Measurements from ENCODE around the gene ARHGAP28.
A peak's percentile ranks its signal among the peaks of the same experiment; 100 is the strongest.

Gene ARHGAP28

GRCh38 chr18:6764382-6764781 is 34.9 kb downstream of the ARHGAP28 start:
- H3K27ac ChIP-seq (ENCODE audit: low read depth in 2 of 2, low read length in 2 of 2): no peak overlapping the region

DNA sequence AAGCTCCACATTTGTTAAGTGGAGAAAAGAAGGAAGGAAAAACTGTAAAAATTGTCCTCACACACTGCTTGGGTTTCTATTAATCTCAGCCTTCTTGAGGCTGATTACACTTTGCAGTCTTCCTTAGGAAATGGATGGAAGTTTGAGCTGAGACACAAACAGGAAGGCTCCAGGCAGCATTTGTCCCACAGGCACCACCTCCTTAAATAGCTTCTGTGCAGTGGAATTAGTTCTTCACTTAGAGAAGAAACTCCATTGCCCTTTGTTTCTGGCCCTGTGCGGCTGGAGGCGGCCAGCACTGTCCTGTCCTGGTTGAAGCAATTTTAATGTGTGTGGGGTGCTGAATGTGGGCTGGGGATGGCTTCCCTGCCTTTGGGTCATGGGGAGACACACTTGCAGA is 44.3 kb downstream of the ARHGAP28 start:
- Histone ChIP-seq H3K4me3 (ENCODE audit: low read length in 2 of 2) (no peak overlapping the region), H3K9me3 (ENCODE audit: control insufficient read depth in 2 of 2, low read length in 2 of 2) (no peaks in the 10 kb centered on the region), H3K9ac (ENCODE audit: low read depth in 1 of 2, low read length in 2 of 2) (no peak overlapping the region), H3K4me1 (ENCODE audit: control insufficient read depth in 2 of 2, insufficient read depth in 2 of 2, low read length in 2 of 2) (no peaks in the 10 kb centered on the region), H3K27ac (ENCODE audit: low read depth in 2 of 2, low read length in 2 of 2) (peak overlapping the region in 1 of 2 donors; percentile 4), H3K36me3 (ENCODE audit: control insufficient read depth in 2 of 2, insufficient read depth in 2 of 2, low read length in 2 of 2) (no peaks in the 10 kb centered on the region), H3K27me3 (ENCODE audit: control insufficient read depth in 2 of 2, insufficient read depth in 2 of 2, low read length in 2 of 2) (no peaks in the 10 kb centered on the region)

More at GRCh38 chr18:6764382-6764781, 34.9 kb downstream of the ARHGAP28 start:
- Histone ChIP-seq H3K9ac (ENCODE audit: low read depth in 1 of 2, low read length in 2 of 2) (no peak overlapping the region), H3K4me1 (ENCODE audit: control insufficient read depth in 2 of 2, insufficient read depth in 2 of 2, low read length in 2 of 2) (no peaks in the 10 kb centered on the region), H3K4me3 (ENCODE audit: low read length in 2 of 2) (no peak overlapping the region), H3K36me3 (ENCODE audit: control insufficient read depth in 2 of 2, insufficient read depth in 2 of 2, low read length in 2 of 2) (no peaks in the 10 kb centered on the region), H3K27me3 (ENCODE audit: control insufficient read depth in 2 of 2, insufficient read depth in 2 of 2, low read length in 2 of 2) (no peaks in the 10 kb centered on the region), H3K9me3 (ENCODE audit: control insufficient read depth in 2 of 2, low read length in 2 of 2) (no peaks in the 10 kb centered on the region)

GRCh38 chr18:6775237-6775636 is 45.7 kb downstream of the ARHGAP28 start:
- no peaks in the 10 kb centered on the region for H3K4me1 ChIP-seq (ENCODE audit: control insufficient read depth in 2 of 2, insufficient read depth in 2 of 2, low read length in 2 of 2)
- no peak overlapping the region for H3K27ac ChIP-seq (ENCODE audit: low read depth in 2 of 2, low read length in 2 of 2)
- H3K9me3 ChIP-seq (ENCODE audit: control insufficient read depth in 2 of 2, low read length in 2 of 2): no peaks in the 10 kb centered on the region
- H3K9ac ChIP-seq (ENCODE audit: low read depth in 1 of 2, low read length in 2 of 2): no peak overlapping the region
- H3K4me3 ChIP-seq (ENCODE audit: low read length in 2 of 2): no peak overlapping the region
- no peaks in the 10 kb centered on the region for H3K36me3 ChIP-seq (ENCODE audit: control insufficient read depth in 2 of 2, insufficient read depth in 2 of 2, low read length in 2 of 2)
- no peaks in the 10 kb centered on the region for H3K27me3 ChIP-seq (ENCODE audit: control insufficient read depth in 2 of 2, insufficient read depth in 2 of 2, low read length in 2 of 2)

GRCh38 chr18:6775702-6776101 is 46.2 kb downstream of the ARHGAP28 start:
- H3K4me1 ChIP-seq (ENCODE audit: control insufficient read depth in 2 of 2, insufficient read depth in 2 of 2, low read length in 2 of 2): no peaks in the 10 kb centered on the region
- H3K36me3 ChIP-seq (ENCODE audit: control insufficient read depth in 2 of 2, insufficient read depth in 2 of 2, low read length in 2 of 2): no peaks in the 10 kb centered on the region
- no peak overlapping the region for H3K9ac ChIP-seq (ENCODE audit: low read depth in 1 of 2, low read length in 2 of 2)
- no peak overlapping the region for H3K4me3 ChIP-seq (ENCODE audit: low read length in 2 of 2)
- no peaks in the 10 kb centered on the region for H3K9me3 ChIP-seq (ENCODE audit: control insufficient read depth in 2 of 2, low read length in 2 of 2)
- peak overlapping the region in 1 of 2 donors; percentile 34 for H3K27ac ChIP-seq (ENCODE audit: low read depth in 2 of 2, low read length in 2 of 2)
- no peaks in the 10 kb centered on the region for H3K27me3 ChIP-seq (ENCODE audit: control insufficient read depth in 2 of 2, insufficient read depth in 2 of 2, low read length in 2 of 2)

DNA sequence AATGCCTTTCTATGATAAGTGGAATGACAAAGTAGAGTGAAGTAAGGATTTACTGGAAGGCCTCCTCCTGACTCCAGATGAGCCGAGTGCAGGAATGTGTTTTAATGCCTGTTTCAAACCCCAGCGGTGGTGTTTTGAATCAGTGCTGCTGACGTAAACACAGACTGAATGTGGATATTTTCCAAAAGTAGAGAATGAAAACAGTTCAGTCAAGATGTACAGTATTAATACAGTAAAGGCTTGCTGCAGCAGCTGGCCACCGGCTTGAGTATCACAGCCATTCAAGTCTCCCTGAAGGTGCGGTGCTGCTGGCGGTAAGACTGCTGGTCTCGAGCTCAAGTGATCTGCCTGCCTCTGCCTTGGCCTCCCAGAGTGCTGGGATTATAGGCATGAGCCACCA is 46.7 kb downstream of the ARHGAP28 start:
- no peak overlapping the region for H3K9ac ChIP-seq (ENCODE audit: low read depth in 1 of 2, low read length in 2 of 2)
- peak overlapping the region in 1 of 2 donors; percentile 34 for H3K27ac ChIP-seq (ENCODE audit: low read depth in 2 of 2, low read length in 2 of 2)
- H3K27me3 ChIP-seq (ENCODE audit: control insufficient read depth in 2 of 2, insufficient read depth in 2 of 2, low read length in 2 of 2): no peaks in the 10 kb centered on the region
- H3K4me3 ChIP-seq (ENCODE audit: low read length in 2 of 2): no peak overlapping the region
- no peaks in the 10 kb centered on the region for H3K4me1 ChIP-seq (ENCODE audit: control insufficient read depth in 2 of 2, insufficient read depth in 2 of 2, low read length in 2 of 2)
- no peaks in the 10 kb centered on the region for H3K36me3 ChIP-seq (ENCODE audit: control insufficient read depth in 2 of 2, insufficient read depth in 2 of 2, low read length in 2 of 2)
- no peaks in the 10 kb centered on the region for H3K9me3 ChIP-seq (ENCODE audit: control insufficient read depth in 2 of 2, low read length in 2 of 2)

- H3K4me3 ChIP-seq (ENCODE audit: low read length in 2 of 2): no peak overlapping the region
- no peaks in the 10 kb centered on the region for H3K4me1 ChIP-seq (ENCODE audit: control insufficient read depth in 2 of 2, insufficient read depth in 2 of 2, low read length in 2 of 2)
- no peaks in the 10 kb centered on the region for H3K27me3 ChIP-seq (ENCODE audit: control insufficient read depth in 2 of 2, insufficient read depth in 2 of 2, low read length in 2 of 2)
- no peak overlapping the region for H3K27ac ChIP-seq (ENCODE audit: low read depth in 2 of 2, low read length in 2 of 2)
- H3K9ac ChIP-seq (ENCODE audit: low read depth in 1 of 2, low read length in 2 of 2): no peak overlapping the region
- H3K36me3 ChIP-seq (ENCODE audit: control insufficient read depth in 2 of 2, insufficient read depth in 2 of 2, low read length in 2 of 2): no peaks in the 10 kb centered on the region
- H3K9me3 ChIP-seq (ENCODE audit: control insufficient read depth in 2 of 2, low read length in 2 of 2): no peaks in the 10 kb centered on the region
Observed at GRCh38 chr18:6777509-6777908, 48.0 kb downstream of the ARHGAP28 start.

- H3K27ac ChIP-seq (ENCODE audit: low read depth in 2 of 2, low read length in 2 of 2): no peak overlapping the region
- H3K36me3 ChIP-seq (ENCODE audit: control insufficient read depth in 2 of 2, insufficient read depth in 2 of 2, low read length in 2 of 2): no peaks in the 10 kb centered on the region
- no peaks in the 10 kb centered on the region for H3K9me3 ChIP-seq (ENCODE audit: control insufficient read depth in 2 of 2, low read length in 2 of 2)
- no peak overlapping the region for H3K4me3 ChIP-seq (ENCODE audit: low read length in 2 of 2)
- H3K9ac ChIP-seq (ENCODE audit: low read depth in 1 of 2, low read length in 2 of 2): no peak overlapping the region
- no peaks in the 10 kb centered on the region for H3K4me1 ChIP-seq (ENCODE audit: control insufficient read depth in 2 of 2, insufficient read depth in 2 of 2, low read length in 2 of 2)
- no peaks in the 10 kb centered on the region for H3K27me3 ChIP-seq (ENCODE audit: control insufficient read depth in 2 of 2, insufficient read depth in 2 of 2, low read length in 2 of 2)
Observed at GRCh38 chr18:6778459-6779247, 49.1 kb downstream of the ARHGAP28 start.

DNA sequence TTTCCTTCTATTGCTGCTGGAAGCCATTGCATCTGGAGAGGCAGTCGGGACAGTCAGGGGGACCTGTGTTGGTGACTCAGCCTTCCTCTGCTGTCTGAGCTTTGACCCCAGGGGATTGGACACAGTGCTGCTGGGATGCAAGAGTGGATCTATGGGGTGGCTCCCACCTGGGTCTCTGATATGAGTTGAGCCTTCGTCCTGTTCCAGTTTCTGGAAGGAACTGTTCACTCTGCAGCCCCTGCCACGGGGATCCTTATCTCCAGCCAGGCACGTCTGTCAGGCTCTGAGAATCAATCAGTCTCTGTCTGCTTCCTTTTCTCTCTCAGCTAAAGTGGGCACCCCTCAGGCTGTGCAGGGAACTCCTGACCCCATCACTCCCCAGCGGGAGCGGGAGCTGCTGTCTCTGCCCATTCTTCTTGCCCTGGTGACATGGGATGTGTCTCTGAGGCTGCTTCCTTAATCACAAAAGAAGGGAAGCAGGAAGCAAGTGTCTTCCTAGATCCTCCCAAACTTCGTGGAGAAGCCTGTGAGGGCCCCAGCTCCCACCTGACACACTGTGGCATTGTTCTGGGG is 51.7 kb downstream of the ARHGAP28 start:
- H3K27ac ChIP-seq (ENCODE audit: low read depth in 2 of 2, low read length in 2 of 2): no peak overlapping the region
- H3K9ac ChIP-seq (ENCODE audit: low read depth in 1 of 2, low read length in 2 of 2): no peak overlapping the region
- H3K4me3 ChIP-seq (ENCODE audit: low read length in 2 of 2): no peak overlapping the region

GRCh38 chr18:6781796-6782195 is 52.3 kb downstream of the ARHGAP28 start:
- Histone ChIP-seq H3K4me1 (ENCODE audit: control insufficient read depth in 2 of 2, insufficient read depth in 2 of 2, low read length in 2 of 2) (no peaks in the 10 kb centered on the region), H3K27ac (ENCODE audit: low read depth in 2 of 2, low read length in 2 of 2) (no peak overlapping the region), H3K9me3 (ENCODE audit: control insufficient read depth in 2 of 2, low read length in 2 of 2) (no peaks in the 10 kb centered on the region), H3K36me3 (ENCODE audit: control insufficient read depth in 2 of 2, insufficient read depth in 2 of 2, low read length in 2 of 2) (no peaks in the 10 kb centered on the region), H3K27me3 (ENCODE audit: control insufficient read depth in 2 of 2, insufficient read depth in 2 of 2, low read length in 2 of 2) (no peaks in the 10 kb centered on the region), H3K9ac (ENCODE audit: low read depth in 1 of 2, low read length in 2 of 2) (no peak overlapping the region), H3K4me3 (ENCODE audit: low read length in 2 of 2) (no peak overlapping the region)

More for the DNA sequence above, 51.7 kb downstream of the ARHGAP28 start:
- Histone ChIP-seq H3K4me1 (ENCODE audit: control insufficient read depth in 2 of 2, insufficient read depth in 2 of 2, low read length in 2 of 2) (no peaks in the 10 kb centered on the region), H3K27me3 (ENCODE audit: control insufficient read depth in 2 of 2, insufficient read depth in 2 of 2, low read length in 2 of 2) (no peaks in the 10 kb centered on the region), H3K9me3 (ENCODE audit: control insufficient read depth in 2 of 2, low read length in 2 of 2) (no peaks in the 10 kb centered on the region), H3K36me3 (ENCODE audit: control insufficient read depth in 2 of 2, insufficient read depth in 2 of 2, low read length in 2 of 2) (no peaks in the 10 kb centered on the region)

DNA sequence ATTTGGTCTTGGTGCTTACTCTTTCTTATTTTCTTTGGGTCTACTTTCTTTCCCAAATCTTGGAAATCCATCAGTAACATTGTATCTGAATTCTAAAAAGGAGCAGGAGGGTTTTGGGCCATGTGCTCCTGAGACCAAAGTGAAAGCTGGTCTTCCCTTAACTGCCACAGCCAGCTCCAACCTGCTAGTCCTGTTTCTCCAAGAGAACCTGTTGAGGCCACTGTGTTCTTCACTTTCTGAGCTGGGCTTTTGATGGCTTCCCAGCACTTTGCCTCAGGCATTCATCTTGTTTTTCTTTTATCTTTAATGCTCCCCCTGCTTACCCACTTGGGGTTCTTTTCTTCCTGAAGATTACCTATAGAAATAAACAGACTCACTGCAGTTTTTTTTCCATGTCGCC is 53.3 kb downstream of the ARHGAP28 start:
- Histone ChIP-seq H3K27ac (ENCODE audit: low read depth in 2 of 2, low read length in 2 of 2) (no peak overlapping the region), H3K9ac (ENCODE audit: low read depth in 1 of 2, low read length in 2 of 2) (no peak overlapping the region), H3K27me3 (ENCODE audit: control insufficient read depth in 2 of 2, insufficient read depth in 2 of 2, low read length in 2 of 2) (no peaks in the 10 kb centered on the region)

More for the DNA sequence above, 53.3 kb downstream of the ARHGAP28 start:
- no peak overlapping the region for H3K4me3 ChIP-seq (ENCODE audit: low read length in 2 of 2)
- H3K9me3 ChIP-seq (ENCODE audit: control insufficient read depth in 2 of 2, low read length in 2 of 2): no peaks in the 10 kb centered on the region
- H3K36me3 ChIP-seq (ENCODE audit: control insufficient read depth in 2 of 2, insufficient read depth in 2 of 2, low read length in 2 of 2): no peaks in the 10 kb centered on the region
- H3K4me1 ChIP-seq (ENCODE audit: control insufficient read depth in 2 of 2, insufficient read depth in 2 of 2, low read length in 2 of 2): no peaks in the 10 kb centered on the region

All from mucosa of rectum (tissue), 2 donors.